H1 (cell line): Measurements from ENCODE around the gene VSTM2B.

Experiments used
- CHD1 ChIP-seq: IDR thresholded peaks from 2 replicates; pipeline ENCODE4 v1.6.1; 2012; ENCODE audit warnings: low read depth, low read length, improper control_type of control experiment
- CHD2 ChIP-seq: IDR thresholded peaks from 2 replicates; pipeline ENCODE4 v1.6.1; 2012; ENCODE audit warnings: low read length, improper control_type of control experiment
- CREB1 ChIP-seq: IDR thresholded peaks from 2 replicates; pipeline ENCODE4 v1.6.1; 2012; ENCODE audit warnings: inconsistent platforms
- CTCF ChIP-seq, 3 experiments: IDR thresholded peaks; 1 replicate in 2 of 3; 2 replicates in 1 of 3; pipeline versions ENCODE4 v1.5.1 to v1.6.1; 2011; ENCODE audit warnings: low read length in 3 of 3, mild to moderate bottlenecking in 3 of 3, inconsistent platforms in 2 of 3, low read depth in 1 of 3, moderate library complexity in 1 of 3; ENCODE audit not compliant: insufficient read depth in 1 of 3; ENCODE audit errors: control extremely low read depth in 1 of 3
- GABPA ChIP-seq: IDR thresholded peaks from 2 replicates; pipeline ENCODE4 v1.6.1; 2011; ENCODE audit warnings: mild to moderate bottlenecking, low read length, moderate library complexity, borderline replicate concordance; ENCODE audit not compliant: insufficient read depth
- NRF1 ChIP-seq: IDR thresholded peaks from 2 replicates; pipeline ENCODE4 v1.6.1; 2011; ENCODE audit warnings: mild to moderate bottlenecking, low read depth, low read length, improper control_type of control experiment
- POLR2A ChIP-seq, 2 experiments: IDR thresholded peaks; 1 replicate in 1 of 2; 2 replicates in 1 of 2; pipeline ENCODE4 v1.6.1; 2011; ENCODE audit warnings: low read depth in 2 of 2, low read length in 2 of 2, mild to moderate bottlenecking in 2 of 2; ENCODE audit errors: control extremely low read depth in 1 of 2
- POLR2AphosphoS5 ChIP-seq: IDR thresholded peaks from 2 replicates; pipeline ENCODE4 v1.6.1; 2011; ENCODE audit warnings: low read depth, low read length
- RFX5 ChIP-seq: IDR thresholded peaks from 2 replicates; pipeline ENCODE4 v1.6.1; 2011; ENCODE audit warnings: low read depth, low read length, improper control_type of control experiment, borderline replicate concordance
- RXRA ChIP-seq: IDR thresholded peaks from 2 replicates; pipeline ENCODE4 v1.6.1; 2011; ENCODE audit warnings: low read depth, mild to moderate bottlenecking, low read length, moderate library complexity; ENCODE audit not compliant: insufficient read depth
- SUZ12 ChIP-seq: fragments of 200-600 bp; sonication (generic); IDR thresholded peaks from 2 replicates; pipeline ENCODE4 v1.6.1; 2012; ENCODE audit warnings: mild to moderate bottlenecking, inconsistent platforms, low read length, moderate library complexity, mixed read lengths
- YY1 ChIP-seq: IDR thresholded peaks from 2 replicates; pipeline ENCODE4 v1.6.1; 2011; ENCODE audit warnings: low read depth, mild to moderate bottlenecking, low read length

- no peak for TF ChIP-seq POLR2A (IDR thresholded peaks at IDR 0.05; ENCODE audit: control extremely low read depth in 1 of 2, low read depth in 2 of 2, low read length in 2 of 2)
- no peak for TF ChIP-seq RXRA
- no peak for TF ChIP-seq CTCF (IDR thresholded peaks at IDR 0.05; ENCODE audit: control extremely low read depth in 1 of 3, insufficient read depth in 1 of 3, low read depth in 1 of 3, low read length in 3 of 3)
- no peak for TF ChIP-seq GABPA
- no peak for TF ChIP-seq CREB1
- TF ChIP-seq CHD1 = no peak
- no peak for TF ChIP-seq CHD2
- no peak for TF ChIP-seq RFX5
- TF ChIP-seq NRF1 = no peak
- no peak for TF ChIP-seq POLR2AphosphoS5
- no peak for TF ChIP-seq YY1
- no peak for TF ChIP-seq SUZ12
These were observed 41.7 kb upstream of the VSTM2B start for GRCh38 chr19:29483944-29484581.
